Stimulated activated CD4-positive, alpha-beta T cell treated with anti-CD3 and anti-CD28 coated beads, Interleukin-4, amount 100 ng/mL, for 1 hour (primary cell): Measurements from ENCODE around the gene PIK3R5.
A peak's percentile ranks its signal among the peaks of the same experiment; 100 is the strongest.

Experiments used
- DNase-seq: peaks from one replicate; pipeline ENCODE4 v3.0.0-alpha.2; 2020

PIK3R5 gene

DNA sequence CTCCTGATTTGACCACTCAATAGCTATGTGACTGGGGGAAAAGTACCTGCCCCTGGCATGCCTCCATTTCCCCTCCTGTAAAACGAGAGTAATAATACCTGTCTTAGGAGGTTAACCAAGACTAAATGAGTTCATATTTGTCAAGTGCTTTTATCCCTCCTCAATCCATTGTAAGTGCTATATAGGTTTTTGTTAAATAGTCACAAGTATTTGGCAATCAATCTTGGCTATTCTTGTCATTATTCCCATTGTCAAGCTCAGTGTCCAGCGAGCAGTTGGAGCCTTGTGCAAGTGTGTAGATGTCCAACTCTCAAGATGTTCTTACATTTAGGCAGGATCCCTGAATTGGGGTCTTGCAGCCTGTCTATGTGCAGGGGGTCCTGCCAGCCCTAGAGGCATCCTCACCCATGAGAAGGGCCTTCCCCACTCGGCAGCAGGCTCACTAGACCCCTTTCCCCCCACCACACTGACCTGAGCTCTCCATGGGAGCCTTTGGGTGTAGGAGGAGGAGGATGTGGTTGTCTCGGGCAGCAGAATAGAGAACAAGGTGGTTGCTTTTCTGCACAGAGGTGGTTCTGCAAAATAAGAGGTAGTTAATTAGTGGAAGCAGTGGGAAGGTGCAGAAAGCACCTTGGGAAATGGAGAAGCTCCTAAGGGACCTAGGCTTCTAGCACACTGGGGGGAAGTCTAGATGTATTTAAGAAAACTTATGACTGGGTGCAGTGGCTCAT is 116.0 kb downstream of the PIK3R5 start:
- DNase-seq = no peak

- DNase-seq = no peak
Observed at GRCh38 chr17:8847891-8848290, 117.6 kb downstream of the PIK3R5 start.

DNA sequence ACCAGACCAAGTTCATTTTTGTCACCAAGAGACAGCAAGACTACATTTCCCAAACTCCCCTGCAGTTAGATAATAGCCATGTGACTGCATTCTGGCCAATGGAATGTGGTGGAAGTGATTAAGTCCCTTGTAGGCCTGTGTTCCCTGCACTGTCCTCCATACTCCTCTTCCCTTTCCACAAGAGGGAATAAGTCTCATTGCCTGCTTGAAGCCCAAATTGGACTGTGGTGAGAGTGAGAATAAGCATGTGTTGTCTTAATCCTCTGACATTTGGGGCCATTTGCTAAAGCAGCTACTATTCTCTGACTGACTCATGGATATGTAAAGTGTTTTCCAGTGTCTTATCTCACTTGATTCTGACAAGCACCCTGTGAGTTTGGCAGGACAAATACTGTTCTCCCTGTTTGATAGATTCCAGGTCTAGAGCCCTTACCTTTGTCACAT is 118.7 kb downstream of the PIK3R5 start:
- no peak for DNase-seq

DNA sequence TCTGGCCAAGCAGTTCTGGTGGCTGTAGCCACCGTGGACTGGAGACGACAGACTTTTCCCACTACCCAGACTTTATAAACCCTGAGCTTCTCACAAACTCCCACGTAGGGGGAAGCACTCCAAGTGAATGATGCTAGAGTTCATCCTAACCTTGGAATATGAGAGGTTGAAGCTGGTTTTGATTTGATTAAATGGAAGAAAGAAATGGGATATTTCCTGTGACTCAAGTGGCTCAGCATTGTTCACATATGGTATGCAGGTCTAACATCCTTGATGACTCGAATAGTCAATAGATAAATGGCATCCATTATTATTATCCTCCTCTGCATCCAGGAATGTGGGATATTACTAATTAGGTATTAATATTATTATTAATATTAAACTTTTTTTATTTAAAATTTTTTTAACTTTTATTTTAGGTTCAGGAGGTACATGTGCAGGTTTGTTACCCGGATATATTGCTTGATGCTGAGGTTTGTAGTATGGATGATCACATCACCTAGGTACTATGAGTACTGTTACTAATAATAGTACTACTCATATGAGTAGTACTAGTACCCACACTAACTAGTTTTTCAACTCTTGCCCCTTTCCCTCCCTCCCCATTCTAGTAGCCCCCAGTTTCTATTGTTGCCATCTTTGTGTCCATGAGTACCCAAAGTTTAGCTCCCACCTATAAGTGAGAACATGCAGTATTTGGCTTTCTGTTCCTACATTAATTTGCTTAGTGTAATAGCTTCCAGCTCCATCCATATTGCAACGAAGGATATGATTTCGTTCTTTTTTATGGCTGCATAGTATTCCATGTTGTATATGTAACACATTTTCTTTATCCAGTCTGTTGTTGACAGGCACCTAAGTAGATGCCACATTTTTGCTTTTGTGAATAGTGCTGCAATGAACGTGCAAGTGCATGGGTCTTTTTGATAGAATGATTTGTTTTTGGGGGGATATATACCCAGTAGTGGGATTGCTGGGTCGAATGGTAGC is 121.0 kb downstream of the PIK3R5 start:
- DNase-seq = no peak

DNA sequence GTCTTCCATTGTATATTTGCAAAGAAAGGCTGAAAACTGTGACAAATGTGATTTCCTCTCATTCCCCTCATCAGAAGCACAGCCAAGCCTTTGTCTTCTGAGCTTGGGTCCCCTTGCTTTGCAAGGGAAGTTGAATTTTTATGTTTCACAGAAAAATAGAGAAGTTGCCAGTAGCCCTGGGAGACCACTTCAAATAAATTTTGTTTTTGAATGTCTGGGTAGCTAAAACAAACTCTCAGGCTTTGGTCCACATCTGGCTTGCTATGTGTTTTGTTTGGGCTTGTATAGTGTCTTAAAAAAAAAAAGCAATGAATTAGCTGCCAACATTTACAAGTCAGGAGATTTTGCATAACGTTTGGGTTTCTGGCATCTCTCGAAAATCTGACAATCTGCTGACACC is 122.2 kb downstream of the PIK3R5 start:
- DNase-seq = no peak

DNA sequence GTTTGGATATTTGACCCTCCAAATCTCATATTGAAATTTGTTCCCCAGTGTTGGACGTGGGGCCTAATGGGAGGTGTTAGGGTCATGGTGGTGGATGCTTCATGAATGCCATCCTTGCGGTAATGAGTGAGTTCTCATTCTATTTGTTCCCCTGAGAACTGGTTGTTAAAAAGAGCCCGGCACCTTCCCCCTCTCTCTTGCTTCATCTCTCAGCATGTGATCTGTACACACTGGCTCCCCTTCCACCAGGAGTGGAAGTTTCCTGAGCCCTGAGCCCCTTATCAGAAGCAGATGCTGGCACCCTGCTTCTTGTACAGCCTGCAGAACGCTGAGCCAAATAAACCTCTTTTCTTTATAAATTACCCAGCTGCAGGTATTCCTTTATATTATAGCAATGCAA is 123.7 kb downstream of the PIK3R5 start:
- DNase-seq = no peak

- no peak for DNase-seq
Observed at GRCh38 chr17:8839410-8839935, 126.0 kb downstream of the PIK3R5 start.

DNA sequence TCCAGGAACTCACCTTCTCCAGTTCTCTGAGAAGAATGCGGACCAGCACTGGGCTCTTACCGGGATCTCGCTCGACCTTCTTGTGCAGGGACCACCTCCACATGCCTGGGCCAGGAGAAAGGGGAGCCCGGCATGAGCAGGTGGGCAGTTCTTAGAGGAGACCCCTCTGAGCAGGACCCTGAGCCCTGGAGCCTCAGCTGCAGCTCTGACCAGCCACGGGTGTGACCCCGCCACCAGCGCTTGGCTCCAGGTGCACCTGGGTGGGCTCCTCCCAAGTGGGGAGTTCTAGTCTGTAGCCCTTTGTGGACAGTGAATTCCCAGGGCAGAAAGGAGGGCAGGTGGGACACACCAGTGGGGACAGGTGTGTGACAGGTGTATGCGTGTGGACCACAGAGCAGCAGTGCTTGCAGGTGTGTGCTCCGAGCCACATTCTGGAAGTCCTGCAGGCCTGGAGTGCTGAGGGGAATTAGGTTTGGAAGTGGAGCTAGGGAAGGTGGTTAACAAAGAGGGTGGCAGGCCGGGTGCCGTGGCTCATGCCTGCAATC is 126.9 kb downstream of the PIK3R5 start:
- no peak for DNase-seq

DNA sequence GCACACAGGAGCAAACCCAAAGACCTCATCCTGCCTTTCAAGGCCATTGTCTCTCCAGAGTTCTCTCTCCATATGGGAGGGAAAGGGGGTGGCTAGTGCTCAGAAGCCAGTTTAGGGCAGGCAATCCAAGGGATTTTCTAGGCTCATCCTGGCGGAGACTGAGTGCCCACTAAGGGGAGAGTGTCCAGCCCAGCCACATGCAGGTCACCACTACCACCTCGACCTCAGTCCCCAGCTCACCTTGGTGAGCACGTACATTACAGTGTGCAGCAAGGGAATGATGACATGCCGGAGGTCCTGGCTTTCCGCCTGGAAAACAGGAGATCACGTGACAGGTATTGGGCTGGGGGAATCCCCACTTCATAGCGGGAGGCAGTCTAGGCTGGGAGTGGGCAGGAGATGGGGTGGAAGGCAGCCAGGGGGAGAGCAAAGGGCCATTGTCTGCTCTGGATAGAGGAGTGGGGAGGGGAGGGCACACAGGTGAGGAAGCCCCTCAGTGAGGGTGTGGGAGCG is 127.9 kb downstream of the PIK3R5 start:
- DNase-seq = no peak

DNA sequence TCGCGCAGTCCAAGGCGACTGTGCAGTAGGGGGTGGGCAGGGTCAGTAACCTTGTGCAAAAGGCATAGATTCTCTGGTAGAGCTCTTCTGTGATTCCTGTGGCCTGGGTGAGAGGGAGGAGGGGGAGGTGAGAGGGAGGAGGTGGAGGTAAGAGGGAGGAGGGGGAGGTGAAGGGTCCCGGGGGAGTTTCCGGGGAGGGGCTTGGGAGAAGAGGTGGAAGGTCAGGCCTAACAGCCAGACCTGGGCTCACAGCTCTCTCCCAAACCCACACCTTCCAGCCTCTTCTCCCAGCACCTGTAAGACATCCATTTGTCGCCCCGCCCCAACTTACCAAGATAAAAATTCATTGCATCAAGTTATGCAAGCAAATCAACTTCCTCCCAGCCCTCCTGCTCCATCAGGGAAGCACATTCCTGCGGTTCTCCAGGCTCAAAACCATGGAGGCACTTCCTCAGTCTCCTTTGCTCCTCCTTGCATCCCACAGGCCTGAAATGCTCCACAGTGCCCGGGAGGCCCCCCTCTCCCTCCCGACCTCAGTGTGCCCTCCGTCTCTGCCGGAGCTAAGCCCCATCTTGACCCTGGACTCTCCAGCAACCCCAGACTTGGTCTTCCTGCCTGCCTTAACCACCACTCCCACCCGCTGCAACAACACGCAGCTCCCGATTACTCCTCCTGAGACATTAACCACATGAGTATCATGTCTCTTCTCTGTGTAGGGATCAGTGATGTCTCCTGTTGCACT is 128.5 kb downstream of the PIK3R5 start:
- no peak for DNase-seq

DNA sequence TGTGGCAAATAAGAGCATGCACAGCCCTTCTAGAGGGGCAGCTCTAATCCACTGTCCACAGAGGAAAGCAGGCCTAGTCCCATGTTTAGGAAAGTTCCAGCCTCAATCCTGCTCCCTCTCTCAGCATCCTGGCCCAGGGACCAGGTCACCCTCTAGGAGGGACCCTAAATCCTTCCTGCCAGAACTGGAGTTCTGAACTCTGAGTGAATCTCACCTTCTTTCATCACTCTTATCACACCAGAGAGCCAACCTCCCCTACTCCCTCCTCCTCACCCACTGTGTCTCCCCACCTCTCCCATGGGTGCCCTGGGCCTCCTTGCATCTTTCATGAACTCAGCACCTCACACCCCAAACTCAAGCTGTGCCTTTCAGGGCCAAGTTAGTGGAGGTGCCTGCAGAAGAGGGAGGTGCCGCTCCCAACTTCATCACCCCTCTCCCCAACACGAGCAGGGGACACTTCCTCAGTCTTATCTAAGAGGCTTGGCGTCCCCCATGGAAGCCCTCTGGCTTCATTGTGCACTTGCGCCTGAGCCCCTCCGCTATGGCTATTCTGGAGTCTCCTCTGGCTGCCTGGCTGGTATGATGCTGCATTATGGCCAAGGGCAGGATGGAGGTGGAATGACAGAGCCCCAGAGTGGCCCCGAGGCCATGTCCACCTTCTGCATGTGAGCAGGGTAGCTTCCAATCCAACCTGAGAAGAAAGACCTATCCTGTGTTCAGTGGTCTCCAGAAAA is 129.7 kb downstream of the PIK3R5 start:
- DNase-seq = no peak

- DNase-seq = no peak
Observed at GRCh38 chr17:8835106-8835505, 130.4 kb downstream of the PIK3R5 start.

DNA sequence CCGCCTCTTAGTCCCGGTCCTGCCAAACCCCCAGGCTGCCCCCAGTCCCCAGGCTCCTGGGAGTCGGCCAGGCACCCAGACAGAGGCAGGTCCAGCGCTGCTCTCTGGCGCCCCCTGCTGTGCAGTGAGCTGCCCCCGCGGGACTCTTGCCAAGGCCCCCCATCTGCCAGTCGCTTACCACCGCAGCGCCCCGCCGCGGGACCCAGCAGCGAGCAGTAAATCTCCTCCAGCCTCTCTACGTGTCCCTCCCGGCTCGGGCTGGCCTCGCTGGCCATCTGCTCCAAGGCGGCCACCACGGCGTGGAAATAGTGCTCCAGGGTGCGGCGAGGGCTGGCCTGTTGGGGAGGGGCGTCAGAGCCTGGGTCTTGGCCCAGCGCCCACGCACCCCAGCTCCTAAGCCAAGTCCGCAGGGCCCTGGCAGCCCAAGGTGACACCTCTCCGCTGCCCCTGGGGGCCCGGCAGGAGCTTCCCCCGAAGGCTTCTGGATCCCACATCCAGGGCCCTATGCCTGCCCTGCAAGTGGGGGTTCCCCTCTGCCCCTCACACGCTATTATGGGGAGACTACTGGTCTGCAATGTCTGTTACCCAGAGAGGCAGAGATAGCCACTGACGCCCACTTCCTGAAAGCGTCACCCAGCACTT is 132.7 kb downstream of the PIK3R5 start:
- peak; percentile 38 for DNase-seq

DNA sequence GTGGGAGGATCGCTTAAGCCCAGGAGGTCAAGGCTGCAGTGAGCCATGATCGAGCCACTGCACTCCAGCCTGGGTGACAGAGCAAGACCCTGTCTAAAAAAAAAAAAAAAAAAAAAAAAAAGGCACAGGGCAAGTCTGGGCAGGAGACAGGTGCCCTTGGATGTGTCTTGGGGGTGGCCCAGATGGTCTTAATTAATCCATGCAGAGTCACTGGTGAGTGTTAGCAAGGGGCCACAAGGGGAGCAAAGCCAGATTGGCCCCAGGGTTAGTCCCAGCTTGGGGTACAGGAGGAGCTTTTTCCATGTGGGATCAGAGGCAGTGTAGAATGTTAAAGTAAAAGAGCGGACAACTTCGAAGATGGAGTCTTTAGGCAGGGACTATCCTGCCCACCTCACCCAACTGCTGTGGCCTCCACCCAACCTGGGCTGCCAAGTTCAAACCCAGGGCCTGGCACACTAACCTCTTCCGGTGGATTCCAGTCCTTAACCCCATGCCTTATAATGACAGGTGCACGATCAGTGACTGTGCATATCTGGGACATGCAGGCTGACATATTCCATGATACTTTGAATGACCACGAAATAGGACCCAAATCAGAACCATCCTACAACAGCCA is 134.2 kb downstream of the PIK3R5 start:
- DNase-seq = no peak

- no peak for DNase-seq
Observed at GRCh38 chr17:8830141-8830540, 135.4 kb downstream of the PIK3R5 start.

DNA sequence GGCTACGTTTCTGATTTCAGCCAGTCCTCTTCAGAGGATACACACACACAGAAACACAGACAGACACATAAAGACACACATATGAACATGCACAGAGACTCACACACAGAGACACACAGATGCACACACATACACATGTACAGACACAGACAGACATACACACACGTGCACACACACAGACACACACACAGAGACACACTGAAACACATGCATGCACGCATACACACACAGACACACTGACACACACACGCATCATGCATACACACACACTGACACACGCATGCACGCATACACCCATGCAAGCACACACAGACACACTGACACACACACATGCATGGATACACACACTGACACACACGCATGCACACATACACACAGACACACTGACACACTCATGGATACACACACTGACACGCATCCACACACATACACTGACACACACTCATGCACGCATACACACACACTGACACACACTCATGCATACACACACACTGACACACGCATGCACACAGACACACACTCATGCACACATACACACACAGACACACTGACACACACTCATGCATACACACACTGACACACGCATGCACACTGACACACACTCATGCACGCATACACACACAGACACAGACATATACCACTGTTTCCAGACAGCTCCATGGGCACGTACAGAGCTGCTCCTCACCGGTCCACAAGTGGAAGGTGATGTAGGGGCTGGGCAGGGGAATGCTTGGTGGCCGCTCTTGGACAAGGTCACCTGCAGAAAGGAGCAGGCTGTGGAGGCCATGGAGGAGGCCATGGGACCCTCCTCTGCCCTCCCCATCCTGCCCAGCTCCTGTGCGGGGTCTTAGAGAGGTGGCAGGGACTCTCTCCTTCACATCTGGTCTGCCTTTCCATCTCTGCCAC is 136.2 kb downstream of the PIK3R5 start:
- no peak for DNase-seq
